Ectodermal cell (in vitro differentiated cells): ENCODE results near the gene TAOK3.

Experiments
- H3K27ac ChIP-seq: 2 replicates; pipeline ENCODE4 v1.7.0; 2013; ENCODE audit warnings: mild to moderate bottlenecking, low read depth, low read length; ENCODE audit not compliant: insufficient read depth, poor library complexity, severe bottlenecking
- H3K27me3 ChIP-seq: 2 replicates; pipeline ENCODE4 v1.7.0; 2013; ENCODE audit warnings: mild to moderate bottlenecking, low read length; ENCODE audit not compliant: insufficient read depth, control insufficient read depth, poor library complexity, severe bottlenecking
- H3K36me3 ChIP-seq: one replicate; pipeline ENCODE4 v1.7.0; 2013; ENCODE audit warnings: low read length; ENCODE audit not compliant: control insufficient read depth, insufficient read depth
- H3K4me1 ChIP-seq: one replicate; pipeline ENCODE4 v1.7.0; 2013; ENCODE audit warnings: low read length; ENCODE audit not compliant: control insufficient read depth, insufficient read depth
- H3K4me3 ChIP-seq: 2 replicates; pipeline ENCODE4 v1.7.0; 2013; ENCODE audit warnings: low read depth, low read length, control low read depth; ENCODE audit not compliant: insufficient read depth
- H3K9me3 ChIP-seq: 2 replicates; pipeline ENCODE4 v1.7.0; 2013; ENCODE audit warnings: mild to moderate bottlenecking, low read length, moderate library complexity; ENCODE audit not compliant: control insufficient read depth
- WGBS, 2 experiments: methylation state at CpG; one replicate each; pipeline ENCODE4 v1.1.7; 2013; ENCODE audit warnings: missing lambda C conversion rate in 2 of 2; 5-methylcytosine and 5-hydroxymethylcytosine counted together

The TAOK3 gene

GRCh38 chr12:118373616-118374015 lies 909 bp upstream of the TAOK3 start:
- WGBS, 2 experiments = 88 to 91% methylated on average over 5 of the region's 5 CpGs
- Histone ChIP-seq H3K27ac (no peak overlapping the region), H3K4me3 (peak overlapping the region; percentile 73)

GRCh38 chr12:118371321-118372282 lies 1.1 kb downstream of the TAOK3 start:
- no peaks in the 10 kb centered on the region for H3K36me3 ChIP-seq
- H3K4me3 ChIP-seq = peak overlapping the region; percentile 86
- WGBS, 2 experiments = 1% methylated on average over 60 of the region's 60 CpGs
- no peak overlapping the region for H3K27ac ChIP-seq
- no peaks in the 10 kb centered on the region for H3K9me3 ChIP-seq
- H3K4me1 ChIP-seq = peaks cover 9% of the 10 kb centered on the region
- H3K27me3 ChIP-seq = peaks cover 29% of the 10 kb centered on the region

More at GRCh38 chr12:118373616-118374015, 909 bp upstream of the TAOK3 start:
- H3K27me3 ChIP-seq = peaks cover 29% of the 10 kb centered on the region
- no peaks in the 10 kb centered on the region for H3K36me3 ChIP-seq
- H3K4me1 ChIP-seq = peaks cover 9% of the 10 kb centered on the region
- no peaks in the 10 kb centered on the region for H3K9me3 ChIP-seq

DNA sequence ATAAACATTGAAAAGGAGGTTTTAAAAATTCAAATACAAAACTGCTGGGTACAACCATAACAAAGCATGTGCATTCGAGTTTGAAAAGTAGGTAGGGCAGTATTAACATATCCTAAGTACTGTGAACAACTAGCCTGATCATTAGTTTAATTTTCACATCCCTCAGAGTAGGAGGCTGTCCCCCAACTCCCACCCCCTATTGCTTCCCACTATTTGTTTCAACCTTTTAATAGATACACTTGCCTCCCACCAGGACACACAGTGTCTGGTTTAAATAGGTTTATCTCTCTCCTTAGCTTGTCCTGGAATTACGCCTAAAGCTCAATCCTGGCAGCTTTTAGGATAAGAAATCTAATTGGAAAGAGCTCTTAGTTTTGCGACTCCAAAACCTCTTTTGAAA lies 2.1 kb downstream of the TAOK3 start:
- H3K27ac ChIP-seq = no peak overlapping the region
- H3K4me1 ChIP-seq = peaks cover 9% of the 10 kb centered on the region
- H3K9me3 ChIP-seq = no peaks in the 10 kb centered on the region
- no peaks in the 10 kb centered on the region for H3K36me3 ChIP-seq
- peaks cover 29% of the 10 kb centered on the region for H3K27me3 ChIP-seq
- WGBS, 2 experiments = 61 to 73% methylated on average over 3 of the region's 3 CpGs
- H3K4me3 ChIP-seq = no peak overlapping the region

- no peak overlapping the region for H3K27ac ChIP-seq
- no peaks in the 10 kb centered on the region for H3K9me3 ChIP-seq
- H3K27me3 ChIP-seq = peaks cover 29% of the 10 kb centered on the region
- no peaks in the 10 kb centered on the region for H3K36me3 ChIP-seq
- H3K4me3 ChIP-seq = no peak overlapping the region
- H3K4me1 ChIP-seq = peaks cover 9% of the 10 kb centered on the region
- WGBS, 2 experiments = 92 to 99% methylated on average over 3 to 4 of the region's 4 CpGs
Measured at GRCh38 chr12:118368821-118369220, 3.9 kb downstream of the TAOK3 start.

DNA sequence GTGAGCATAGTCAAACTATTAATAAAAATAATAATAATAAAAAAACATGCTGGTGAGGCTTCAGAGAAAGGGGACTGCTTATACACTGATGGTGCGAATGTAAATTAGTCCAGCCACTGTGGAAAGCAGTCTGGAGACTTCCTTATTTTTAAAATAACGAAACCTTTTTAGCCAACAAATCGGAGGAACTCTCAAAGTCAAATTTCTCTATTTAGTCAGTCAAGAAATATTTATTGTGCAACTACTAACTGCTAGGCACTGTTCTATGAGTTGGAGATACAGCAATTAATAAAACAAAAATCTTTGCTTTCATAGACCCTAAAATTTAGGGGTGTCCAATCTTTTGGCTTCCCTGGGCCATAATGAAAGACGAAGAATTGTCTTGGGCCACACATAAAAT lies 10.8 kb downstream of the TAOK3 start:
- H3K9me3 ChIP-seq = no peaks in the 10 kb centered on the region
- H3K27me3 ChIP-seq = no peaks in the 10 kb centered on the region
- 91 to 96% methylated on average over 4 of the region's 4 CpGs for WGBS, 2 experiments
- H3K4me1 ChIP-seq = no peaks in the 10 kb centered on the region
- no peak overlapping the region for H3K4me3 ChIP-seq
- H3K27ac ChIP-seq = no peak overlapping the region
- no peaks in the 10 kb centered on the region for H3K36me3 ChIP-seq

- Histone ChIP-seq H3K4me1 (no peaks in the 10 kb centered on the region), H3K27me3 (no peaks in the 10 kb centered on the region), H3K4me3 (no peak overlapping the region), H3K9me3 (no peaks in the 10 kb centered on the region), H3K27ac (no peak overlapping the region), H3K36me3 (no peaks in the 10 kb centered on the region)
- 92 to 100% methylated on average over 2 to 4 of the region's 5 CpGs for WGBS, 2 experiments
Measured at GRCh38 chr12:118361092-118361404, 11.7 kb downstream of the TAOK3 start.

GRCh38 chr12:118359541-118359915 lies 13.2 kb downstream of the TAOK3 start:
- Histone ChIP-seq H3K36me3 (no peaks in the 10 kb centered on the region), H3K27me3 (no peaks in the 10 kb centered on the region), H3K9me3 (no peaks in the 10 kb centered on the region), H3K27ac (no peak overlapping the region), H3K4me1 (no peaks in the 10 kb centered on the region), H3K4me3 (no peak overlapping the region)
- 96 to 97% methylated on average over 2 to 4 of the region's 4 CpGs for WGBS, 2 experiments

DNA sequence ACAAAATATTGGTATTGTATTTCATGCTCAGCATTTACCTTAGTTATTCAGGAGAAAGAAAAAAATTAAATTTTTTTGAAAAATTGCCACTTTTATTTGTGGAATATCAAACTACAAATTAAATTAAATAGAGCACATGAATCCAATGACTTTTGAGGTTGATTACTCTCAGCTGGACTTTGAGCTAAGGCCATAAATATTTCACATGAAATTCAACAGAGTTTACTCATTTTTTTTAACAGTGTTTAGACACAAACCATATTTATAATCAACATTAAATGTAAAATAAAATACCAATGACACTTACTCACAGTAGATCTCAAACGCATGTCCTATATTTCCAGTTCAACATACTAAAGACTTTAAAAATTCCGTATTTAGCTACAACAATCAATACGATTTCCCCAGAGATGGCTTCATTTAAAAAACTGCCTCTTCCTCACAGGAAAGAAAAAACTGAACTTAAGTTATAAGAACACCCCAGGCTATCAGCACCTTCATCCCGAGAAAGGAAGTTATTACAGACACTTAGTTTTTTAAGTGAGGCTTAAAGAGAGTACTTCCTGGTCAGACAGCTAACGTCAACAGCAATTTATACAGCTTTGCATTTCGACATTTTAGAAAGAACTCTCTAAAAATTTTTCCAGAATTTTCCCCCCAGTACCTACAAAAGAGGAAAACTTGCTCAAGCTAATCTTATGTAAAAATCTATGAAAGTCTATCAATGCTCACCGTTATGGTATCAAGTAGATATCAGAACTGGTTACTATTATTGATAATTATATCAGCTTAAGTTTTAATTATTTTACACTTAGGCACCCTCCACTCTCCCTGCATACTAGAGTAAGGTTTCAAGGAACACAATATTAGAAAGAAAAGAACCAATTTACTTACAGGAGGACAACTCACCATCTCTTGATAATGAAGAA lies 13.8 kb downstream of the TAOK3 start:
- no peak overlapping the region for H3K4me3 ChIP-seq
- no peaks in the 10 kb centered on the region for H3K9me3 ChIP-seq
- H3K36me3 ChIP-seq = no peaks in the 10 kb centered on the region
- H3K4me1 ChIP-seq = no peaks in the 10 kb centered on the region
- no peaks in the 10 kb centered on the region for H3K27me3 ChIP-seq
- 92 to 94% methylated on average over 5 to 7 of the region's 7 CpGs for WGBS, 2 experiments
- no peak overlapping the region for H3K27ac ChIP-seq

DNA sequence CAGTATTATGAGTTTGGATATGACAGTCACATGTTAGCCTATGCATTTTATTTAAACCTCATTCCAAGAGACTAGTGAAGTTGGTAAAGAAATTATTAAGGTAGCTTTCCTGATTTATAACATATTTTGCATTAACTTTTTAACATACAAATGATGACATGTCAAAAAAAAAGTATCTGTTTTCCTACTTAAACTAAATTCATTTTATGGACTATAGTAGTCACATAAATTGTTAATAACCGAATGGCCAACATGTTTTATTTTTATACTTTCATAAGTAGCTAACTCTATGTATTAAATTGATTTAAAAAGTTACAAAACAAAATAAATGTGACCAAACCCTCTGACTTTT lies 14.7 kb downstream of the TAOK3 start:
- WGBS, 2 experiments = no CpG with 5 or more reads among the region's 1 CpG
- Histone ChIP-seq H3K4me1 (no peaks in the 10 kb centered on the region), H3K27ac (no peak overlapping the region), H3K4me3 (no peak overlapping the region), H3K9me3 (no peaks in the 10 kb centered on the region), H3K36me3 (no peaks in the 10 kb centered on the region), H3K27me3 (no peaks in the 10 kb centered on the region)
